RCC 7860 (cell line): ENCODE data around the gene CCDC107.

Source experiments
- DNase-seq: peaks from one replicate; pipeline ENCODE4 v3.0.0-alpha.2; 2015; ENCODE audit warnings: low spot score
- FAIRE-seq: peaks from 2 replicates; lab custom pipeline; 2012; peaks lifted over from hg19 to GRCh38; lab: Jason Lieb, UNC

The CCDC107 gene

GRCh38 chr9:35682051-35682450 lies 24.0 kb downstream of the CCDC107 start:
- DNase-seq (no peak), FAIRE-seq (no peak)

- DNase-seq (no peak), FAIRE-seq (no peak)
Measured at GRCh38 chr9:35682520-35683315, 24.6 kb downstream of the CCDC107 start.

GRCh38 chr9:35683323-35683722 lies 25.2 kb downstream of the CCDC107 start:
- no peak for DNase-seq
- FAIRE-seq: no peak

- FAIRE-seq (no peak), DNase-seq (no peak)
Measured at GRCh38 chr9:35684921-35685320, 26.8 kb downstream of the CCDC107 start.

GRCh38 chr9:35685506-35685905 lies 27.4 kb downstream of the CCDC107 start:
- FAIRE-seq: no peak

GRCh38 chr9:35686222-35687203 lies 28.4 kb downstream of the CCDC107 start:
- FAIRE-seq (no peak), DNase-seq (no peak)

More at GRCh38 chr9:35685506-35685905, 27.4 kb downstream of the CCDC107 start:
- DNase-seq: no peak

GRCh38 chr9:35687306-35687705 lies 29.2 kb downstream of the CCDC107 start:
- FAIRE-seq (no peak), DNase-seq (no peak)

GRCh38 chr9:35687972-35688557 lies 30.0 kb downstream of the CCDC107 start:
- FAIRE-seq (no peak), DNase-seq (no peak)

- DNase-seq: peak; percentile 78
- peak; percentile 86 for FAIRE-seq
Measured at GRCh38 chr9:35688558-35689541, 30.8 kb downstream of the CCDC107 start.

GRCh38 chr9:35689542-35690293 lies 31.6 kb downstream of the CCDC107 start, which contains the start of gene TPM2:
TSS of gene TPM2 (minus strand) at chr9:35689925. CDS start at chr9:35689817, 108 bp downstream.
- FAIRE-seq (no peak), DNase-seq (no peak)

GRCh38 chr9:35690294-35690613 lies 32.2 kb downstream of the CCDC107 start:
- no peak for FAIRE-seq

GRCh38 chr9:35690614-35691333 lies 32.7 kb downstream of the CCDC107 start:
- DNase-seq (no peak), FAIRE-seq (no peak)

More at GRCh38 chr9:35690294-35690613, 32.2 kb downstream of the CCDC107 start:
- no peak for DNase-seq

- FAIRE-seq: no peak
- DNase-seq: no peak
Measured at GRCh38 chr9:35691334-35691650, 33.2 kb downstream of the CCDC107 start.

- no peak for FAIRE-seq
- DNase-seq: no peak
Measured at GRCh38 chr9:35691757-35692301, 33.7 kb downstream of the CCDC107 start.

- no peak for FAIRE-seq
- DNase-seq: no peak
Measured at GRCh38 chr9:35695943-35696401, 37.9 kb downstream of the CCDC107 start.

- FAIRE-seq (no peak), DNase-seq (peak; percentile 29)
Measured at GRCh38 chr9:35696520-35697215, 38.6 kb downstream of the CCDC107 start.

GRCh38 chr9:35697486-35697885 lies 39.4 kb downstream of the CCDC107 start:
- FAIRE-seq (no peak), DNase-seq (no peak)

- DNase-seq (no peak), FAIRE-seq (no peak)
Measured at GRCh38 chr9:35698231-35698630, 40.1 kb downstream of the CCDC107 start.
